HCT116 (cell line): ENCODE data around the gene GNAI2. TPM values are rescaled to one million over a fixed set of nuclear protein-coding genes. Genes with fewer than 3 reads are reported as not detected.

ENCODE experiments used
- ATAC-seq: fragments of 200-7000 bp; cut with Tn5 transposase; 2 replicates; pipeline ENCODE4 v1.9.1; 2020; ENCODE audit warnings: mild to moderate bottlenecking, moderate library complexity
- BruUV-seq: library from RNA; stranded (reverse); fragments of 400-500 nt; replicated peaks from 2 replicates; lab custom pipeline; 2021; lab: Mats Ljungman, UMichigan
- CTCF ChIA-PET: fragments of 300-600 bp; sonication (Branson Sonifier 250); formaldehyde crosslinking; loops from one replicate; lab custom pipeline; 2021; ENCODE audit warnings: antibody characterized with exemption; lab: Charles Lee
- POLR2A ChIA-PET: fragments of 300-600, 350-600 bp; sonication (Branson Sonifier 250); formaldehyde crosslinking; loops from one replicate; lab custom pipeline; 2021; ENCODE audit warnings: antibody characterized with exemption; lab: Charles Lee
- RAD21 ChIA-PET, 2 experiments: fragments of 300-600 bp; sonication (Branson Sonifier 250); formaldehyde crosslinking; loops; one replicate each; lab custom pipeline; 2023; ENCODE audit warnings: low total read pairs in 2 of 2; ENCODE audit not compliant: uncharacterized antibody in 2 of 2, unreplicated experiment in 2 of 2, low non-redundant PET in 1 of 2; lab: Charles Lee
- DNase-seq: peaks from one replicate; pipeline ENCODE4 v3.0.0-alpha.2; 2010; ENCODE audit warnings: low read depth, low spot score
- H2AFZ ChIP-seq: fragments of 200-600 bp; shearing (Covaris generic), sonication (generic); 2 replicates; pipeline ENCODE4 v1.6.1; 2017; ENCODE audit warnings: low read depth, mixed run types, mixed read lengths, antibody characterized with exemption, low read length; ENCODE audit not compliant: poor library complexity, severe bottlenecking
- H3K27ac ChIP-seq: 2 replicates; pipeline ENCODE4 v1.5.1; 2012; ENCODE audit warnings: low read depth, low read length
- H3K27me3 ChIP-seq: fragments of 200-600 bp; sonication (generic); 2 replicates; pipeline ENCODE4 v1.6.1; 2016; ENCODE audit warnings: mixed run types, low read length, mixed read lengths; ENCODE audit not compliant: insufficient read depth
- H3K36me3 ChIP-seq, 2 experiments: fragments of 200-500 bp in 1 of 2; fragments of 200-600 bp in 1 of 2; sonication (Bioruptor generic) in 1 of 2; sonication (generic) in 1 of 2; 2 replicates each; pipeline versions ENCODE4 v1.5.1 to v1.6.1; 2014 to 2016; ENCODE audit warnings: low read length in 2 of 2, inconsistent platforms in 1 of 2, mixed read lengths in 1 of 2, mixed run types in 1 of 2; ENCODE audit not compliant: insufficient read depth in 2 of 2, control insufficient read depth in 1 of 2
- H3K4me1 ChIP-seq, 2 experiments: fragments of 200-600 bp in 1 of 2; sonication (generic) in 1 of 2; 2 replicates each; pipeline versions ENCODE4 v1.5.1 to v1.6.1; 2012 to 2017; ENCODE audit warnings: low read length in 2 of 2, inconsistent platforms in 1 of 2, mild to moderate bottlenecking in 1 of 2, mixed read lengths in 1 of 2, mixed run types in 1 of 2, moderate library complexity in 1 of 2; ENCODE audit not compliant: insufficient read depth in 2 of 2, control insufficient read depth in 1 of 2
- H3K4me2 ChIP-seq: fragments of 200-600 bp; sonication (generic); 2 replicates; pipeline ENCODE4 v1.6.1; 2017; ENCODE audit warnings: mixed run types, low read length, mixed read lengths
- H3K4me3 ChIP-seq, 2 experiments: fragments of 200-600 bp in 1 of 2; sonication (generic) in 1 of 2; replicated peaks in 1 of 2; 2 replicates each; pipeline ENCODE4 v1.5.1; 2011 to 2016; ENCODE audit warnings: low read length in 2 of 2, control low read depth in 1 of 2, low read depth in 1 of 2, mild to moderate bottlenecking in 1 of 2, mixed read lengths in 1 of 2, mixed run types in 1 of 2
- H3K79me2 ChIP-seq: fragments of 200-600 bp; sonication (generic); 2 replicates; pipeline ENCODE4 v1.6.1; 2017; ENCODE audit warnings: mild to moderate bottlenecking, mixed run types, low read length, moderate library complexity, mixed read lengths; ENCODE audit not compliant: insufficient read depth
- H3K9ac ChIP-seq: fragments of 200-600 bp; sonication (generic); 2 replicates; pipeline ENCODE4 v1.6.1; 2016; ENCODE audit warnings: low read length, mixed read lengths
- H3K9me2 ChIP-seq: fragments of 200-600 bp; sonication (generic), shearing (Covaris generic); 2 replicates; pipeline ENCODE4 v1.6.1; 2017; ENCODE audit warnings: mixed run types, mild to moderate bottlenecking, moderate library complexity; ENCODE audit not compliant: insufficient read depth
- H3K9me3 ChIP-seq, 2 experiments: fragments of 200-500 bp in 1 of 2; fragments of 200-600 bp in 1 of 2; sonication (Bioruptor generic) in 1 of 2; sonication (generic) in 1 of 2; 2 replicates each; pipeline ENCODE4 v1.6.1; 2014 to 2017; ENCODE audit warnings: low read length in 2 of 2, mixed read lengths in 2 of 2, inconsistent platforms in 1 of 2, low read depth in 1 of 2, mild to moderate bottlenecking in 1 of 2, mixed run types in 1 of 2, moderate library complexity in 1 of 2; ENCODE audit not compliant: control insufficient read depth in 1 of 2, insufficient read depth in 1 of 2
- H4K20me1 ChIP-seq: fragments of 200-600 bp; sonication (generic), shearing (Covaris generic); 2 replicates; pipeline ENCODE4 v1.6.1; 2017; ENCODE audit warnings: mixed run types, mild to moderate bottlenecking, moderate library complexity; ENCODE audit not compliant: insufficient read depth
- CEBPB ChIP-seq: IDR thresholded peaks from 2 replicates; pipeline ENCODE4 v1.6.1; 2012; ENCODE audit warnings: low read depth
- POLR2A ChIP-seq: IDR thresholded peaks from 2 replicates; pipeline ENCODE4 v1.7.0; 2011; ENCODE audit warnings: borderline replicate concordance; ENCODE audit not compliant: insufficient read depth, insufficient read length; ENCODE audit errors: extremely low read depth
- POLR2AphosphoS5 ChIP-seq: IDR thresholded peaks from 2 replicates; pipeline ENCODE4 v1.6.1; 2011; ENCODE audit warnings: mild to moderate bottlenecking, low read depth, low read length, moderate library complexity
- RAD21 ChIP-seq: IDR thresholded peaks from 2 replicates; pipeline ENCODE4 v1.6.1; 2012; ENCODE audit warnings: low read depth, mild to moderate bottlenecking
- SIN3A ChIP-seq: IDR thresholded peaks from 2 replicates; pipeline ENCODE4 v1.6.1; 2012; ENCODE audit warnings: low read depth
- YY1 ChIP-seq: IDR thresholded peaks from 2 replicates; pipeline ENCODE4 v1.6.1; 2011; ENCODE audit warnings: low read length, low read depth, moderate library complexity, mild to moderate bottlenecking; ENCODE audit not compliant: insufficient replicate concordance; ENCODE audit errors: extremely low read depth
- ZBTB33 ChIP-seq: IDR thresholded peaks from 2 replicates; pipeline ENCODE4 v1.6.1; 2011; ENCODE audit warnings: mild to moderate bottlenecking, low read length, moderate library complexity; ENCODE audit not compliant: insufficient replicate concordance; ENCODE audit errors: extremely low read depth
- ZFX ChIP-seq: fragments of 450-650 bp; IDR thresholded peaks from 2 replicates; pipeline ENCODE4 v1.6.1; 2017
- intact Hi-C: fragments of 100-400 bp; cut with micrococcal nuclease; formaldehyde crosslinking; loops from 2 replicates; pipeline ENCODE4 v1.10.0; 2022
- total RNA-seq: library from RNA; stranded (reverse); gene quantifications from one replicate; pipeline ENCODE4 v1.2.1, GENCODE V29; 2021; ENCODE audit not compliant: unreplicated experiment

The GNAI2 gene
- total RNA-seq, 1 experiment from 2014 or later, result 170 TPM

- POLR2A ChIA-PET, result interaction anchor here (1.0 to 1.8 kb wide), 9 partner anchors 8 to 57 kb away, joined by 3 to 7 read pairs (median 4); partner anchors contain the start of genes GNAI2 and HYAL1
- Histone ChIP-seq H4K20me1 (no peaks in the 10 kb centered on the region), H3K36me3 (peaks cover 20 to 34% of the 10 kb centered on the region in 2 experiments), H3K4me2 (peak within 1 kb of the TSS; percentile 85), H3K27me3 (no peaks in the 10 kb centered on the region), H3K9ac (peak within 1 kb of the TSS; percentile 99), H3K79me2 (peaks cover 42% of the 10 kb centered on the region), H3K4me3 (peak within 1 kb of the TSS; percentile 98 to 99), H3K27ac (peak within 1 kb of the TSS; percentile 95), H3K9me3 (no peaks in the 10 kb centered on the region), H3K4me1 (peaks cover 11 to 17% of the 10 kb centered on the region in 2 experiments), H2AFZ (no peak within 1 kb of the TSS), H3K9me2 (no peaks in the 10 kb centered on the region)
- RAD21 ChIA-PET, result interaction anchor here (0.7 to 0.9 kb wide), 2 partner anchors 29 to 98 kb away, joined by 3 to 4 read pairs; no protein-coding TSS in a partner anchor
- BruUV-seq, result TSS peak; percentile 99
- peak; percentile 96 for DNase-seq
- intact Hi-C loops, result no loop called here
- ATAC-seq, result peak; percentile 94
- CTCF ChIA-PET, result interaction anchor here (1.2 to 1.9 kb wide), 6 partner anchors 18 to 66 kb away, joined by 3 to 8 read pairs (median 6); no protein-coding TSS in a partner anchor
- TF ChIP-seq ZFX (peak; percentile 13; the same call in 1 of the 2 replicates), YY1 (peak; percentile 91), SIN3A (no peak), RAD21 (no peak), CEBPB (no peak), POLR2AphosphoS5 (peak; percentile 87; the same call in 1 of the 2 replicates), ZBTB33 (peak; percentile 28), POLR2A (peak; percentile 56)
Measured at GRCh38 chr3:50292159-50293078, 56.4 kb downstream of the GNAI2 start, which contains the start of gene IFRD2. TSS of gene IFRD2 (minus strand) at chr3:50292429. CDS start at chr3:50292274, 155 bp downstream.
